GM12801 (cell line): ENCODE measurements around the gene MEF2A.

ENCODE experiments used
- CTCF ChIP-seq: IDR thresholded peaks from one replicate; pipeline ENCODE4 v1.5.1; 2011; ENCODE audit warnings: control low read depth; ENCODE audit not compliant: insufficient read length; ENCODE audit errors: extremely low read depth

The MEF2A gene

GRCh38 chr15:99741835-99742234 is 176.1 kb downstream of the MEF2A start:
- no peak for TF ChIP-seq CTCF

GRCh38 chr15:99744142-99744541 is 178.4 kb downstream of the MEF2A start:
- no peak for TF ChIP-seq CTCF

GRCh38 chr15:99745370-99746086 is 179.7 kb downstream of the MEF2A start:
- TF ChIP-seq CTCF: no peak

- TF ChIP-seq CTCF: no peak
Measured at GRCh38 chr15:99749386-99749785, 183.6 kb downstream of the MEF2A start.

GRCh38 chr15:99752556-99752955 is 186.8 kb downstream of the MEF2A start:
- TF ChIP-seq CTCF: no peak

GRCh38 chr15:99753066-99753465 is 187.3 kb downstream of the MEF2A start:
- no peak for TF ChIP-seq CTCF

- TF ChIP-seq CTCF: peak; percentile 54
Measured at GRCh38 chr15:99755692-99756409, 190.1 kb downstream of the MEF2A start.
